ENCODE measurements around the gene STX12.

DNA sequence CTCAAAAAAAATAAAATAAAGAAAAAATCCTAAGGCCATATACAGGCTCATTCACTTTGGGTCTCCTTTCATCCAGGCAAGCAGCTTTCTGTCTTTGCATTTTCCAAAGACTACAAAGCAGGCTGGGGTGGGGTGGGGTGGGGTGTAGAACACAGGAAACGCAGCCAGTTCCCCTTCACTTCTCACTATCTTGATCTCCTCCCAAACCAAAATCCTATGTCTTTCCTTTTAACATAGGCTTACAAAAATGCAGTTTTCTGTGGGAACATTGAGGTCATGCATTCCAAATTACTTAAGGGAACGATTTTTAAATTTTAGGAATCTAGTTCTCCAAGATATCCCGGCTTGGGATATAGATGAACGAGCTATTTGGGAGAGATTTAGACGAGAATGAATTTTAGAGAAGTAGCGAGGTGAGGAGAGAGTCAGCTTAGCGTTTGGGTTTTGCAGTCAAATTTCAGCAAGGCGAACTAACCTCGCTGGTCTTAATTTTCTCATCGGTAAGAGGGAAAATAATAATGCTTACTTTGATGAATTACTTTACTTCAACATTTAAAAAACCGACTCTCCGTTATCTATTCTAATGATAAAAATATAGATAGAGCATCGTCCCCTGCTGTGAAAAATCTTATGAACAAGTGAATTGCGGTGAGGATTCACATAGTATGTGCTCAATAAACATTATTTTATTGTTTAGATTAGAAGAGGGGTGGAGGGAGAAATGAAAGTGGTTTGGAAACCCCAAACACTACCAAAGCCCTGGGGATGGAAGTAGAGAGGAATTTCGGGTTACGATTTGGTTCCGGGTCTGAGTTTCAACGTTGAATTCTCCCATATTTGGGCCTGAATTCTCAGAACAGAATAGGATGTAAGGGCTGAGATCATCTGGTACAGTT lies 735 bp upstream of the STX12 start:
- TF ChIP-seq POLR2A (IDR thresholded peaks at IDR 0.05; ENCODE audit: low read depth) (no peak), POLR2AphosphoS5 (IDR thresholded peaks at IDR 0.05) (no peak)
- TF ChIP-seq, protein P1, sequence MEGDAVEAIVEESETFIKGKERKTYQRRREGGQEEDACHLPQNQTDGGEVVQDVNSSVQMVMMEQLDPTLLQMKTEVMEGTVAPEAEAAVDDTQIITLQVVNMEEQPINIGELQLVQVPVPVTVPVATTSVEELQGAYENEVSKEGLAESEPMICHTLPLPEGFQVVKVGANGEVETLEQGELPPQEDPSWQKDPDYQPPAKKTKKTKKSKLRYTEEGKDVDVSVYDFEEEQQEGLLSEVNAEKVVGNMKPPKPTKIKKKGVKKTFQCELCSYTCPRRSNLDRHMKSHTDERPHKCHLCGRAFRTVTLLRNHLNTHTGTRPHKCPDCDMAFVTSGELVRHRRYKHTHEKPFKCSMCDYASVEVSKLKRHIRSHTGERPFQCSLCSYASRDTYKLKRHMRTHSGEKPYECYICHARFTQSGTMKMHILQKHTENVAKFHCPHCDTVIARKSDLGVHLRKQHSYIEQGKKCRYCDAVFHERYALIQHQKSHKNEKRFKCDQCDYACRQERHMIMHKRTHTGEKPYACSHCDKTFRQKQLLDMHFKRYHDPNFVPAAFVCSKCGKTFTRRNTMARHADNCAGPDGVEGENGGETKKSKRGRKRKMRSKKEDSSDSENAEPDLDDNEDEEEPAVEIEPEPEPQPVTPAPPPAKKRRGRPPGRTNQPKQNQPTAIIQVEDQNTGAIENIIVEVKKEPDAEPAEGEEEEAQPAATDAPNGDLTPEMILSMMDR (IDR thresholded peaks at IDR 0.05) = no peak

All from esophagus muscularis mucosa (tissue), 3 donors.